ENCODE measurements around the gene POU3F3. TPM values are rescaled to one million over a fixed set of nuclear protein-coding genes. Genes with fewer than 3 reads are reported as not detected.

POU3F3 gene
- total and polyA plus RNA-seq, 3 donors from 2014 or later, result 0.71 to 1.7 (median 0.96) TPM

DNA sequence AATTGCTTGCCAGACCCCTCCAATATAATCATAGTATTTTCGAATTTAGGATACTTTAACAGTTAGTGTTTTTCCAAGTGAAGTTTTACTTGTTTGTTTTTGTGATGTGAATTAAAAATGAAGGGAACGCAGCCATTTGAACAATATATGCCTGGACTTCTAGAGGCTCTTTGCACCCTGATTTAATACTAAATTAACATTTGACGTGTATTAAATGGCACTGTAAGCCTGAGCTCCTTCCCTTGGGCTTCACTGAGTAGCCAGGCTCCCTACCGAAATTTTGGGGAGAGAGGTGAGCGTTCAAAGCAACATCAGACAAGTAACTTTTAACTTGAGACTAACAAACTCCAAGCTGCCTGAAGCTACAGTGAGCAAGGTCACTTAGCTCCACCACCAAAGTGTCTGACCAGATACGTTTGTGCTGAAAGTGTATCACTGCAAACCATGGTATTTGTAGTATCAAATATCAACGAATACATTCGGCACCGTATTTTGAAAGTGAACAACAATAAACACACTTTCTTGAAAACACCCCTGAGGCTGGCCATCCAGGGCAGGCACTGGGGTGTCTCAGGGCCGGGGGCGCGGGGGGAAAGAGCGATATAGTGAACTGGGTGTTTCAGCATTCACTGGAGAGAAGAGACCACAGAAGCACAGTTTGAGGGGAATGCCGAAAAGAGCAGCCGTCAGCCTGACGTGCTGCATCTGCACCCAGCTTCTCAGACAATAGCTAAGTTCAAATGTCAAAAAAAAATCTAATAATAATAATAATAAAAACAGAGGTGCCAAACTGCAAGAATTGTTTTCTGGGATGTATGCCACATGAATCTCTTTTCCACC, 7.7 kb upstream of the POU3F3 start:
- no peak overlapping the region for H3K4me3 ChIP-seq

DNA sequence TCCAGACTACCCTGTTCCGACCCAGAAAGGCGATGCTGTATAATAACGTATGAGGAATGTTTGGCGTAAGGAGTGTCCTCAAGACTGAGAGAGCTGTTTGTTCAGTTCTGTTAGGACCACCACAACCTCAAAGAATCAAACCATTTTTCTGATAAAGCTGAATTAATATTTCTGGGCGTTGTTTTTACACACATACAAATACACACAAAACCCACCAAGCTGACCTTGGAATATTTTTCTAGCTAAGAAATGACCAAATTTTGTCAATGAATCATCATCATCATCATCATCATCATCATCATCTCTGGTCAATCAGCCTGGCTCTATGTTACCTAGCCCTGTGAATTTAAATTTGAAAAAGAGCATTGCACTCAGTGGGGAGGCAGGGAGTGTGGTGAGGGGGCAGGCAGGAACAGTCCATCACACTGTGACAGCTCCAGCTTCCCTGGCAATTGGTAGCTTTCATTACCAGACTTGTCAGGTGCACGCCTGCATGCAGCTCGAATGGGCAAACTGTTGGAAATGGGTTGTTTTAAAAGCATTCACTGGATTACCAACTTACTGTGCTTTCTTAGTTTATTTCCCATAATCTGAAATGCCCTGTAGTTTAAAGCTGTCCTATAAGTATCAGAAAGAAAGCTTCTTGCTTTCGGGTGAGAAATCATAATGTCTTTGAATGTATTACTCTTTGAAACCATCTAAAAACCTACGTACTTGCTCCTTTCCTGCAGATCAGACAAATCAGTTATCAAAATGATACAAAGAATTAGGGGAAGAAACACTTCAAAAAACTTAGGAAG, 6.9 kb upstream of the POU3F3 start:
- no peaks in the 10 kb centered on the region for H3K4me1 ChIP-seq
- H3K36me3 ChIP-seq (ENCODE audit: low read depth, missing control alignments), result no peaks in the 10 kb centered on the region
- no peak for DNase-seq
- no peaks in the 10 kb centered on the region for H3K27me3 ChIP-seq
- H3K4me3 ChIP-seq, result no peak overlapping the region
- intact Hi-C loops (cut with DNase I; ENCODE audit: low total_unique reads), result no loop called here
- 25 to 35% methylated on average over 9 of the region's 9 CpGs for WGBS, 2 donors
- TF ChIP-seq POLR2A (IDR thresholded peaks at IDR 0.05) (no peak), CTCF (IDR thresholded peaks at IDR 0.05) (no peak)
- H3K9me3 ChIP-seq, result no peaks in the 10 kb centered on the region
- no peak overlapping the region for H3K27ac ChIP-seq

More for the DNA sequence above, 7.7 kb upstream of the POU3F3 start:
- Histone ChIP-seq H3K27ac (no peak overlapping the region), H3K36me3 (ENCODE audit: low read depth, missing control alignments) (no peaks in the 10 kb centered on the region), H3K27me3 (no peaks in the 10 kb centered on the region), H3K4me1 (no peaks in the 10 kb centered on the region), H3K9me3 (no peaks in the 10 kb centered on the region)
- intact Hi-C loops (cut with DNase I; ENCODE audit: low total_unique reads), result no loop called here
- DNase-seq, result no peak
- WGBS, 2 donors, result 10% methylated on average over 16 of the region's 16 CpGs
- TF ChIP-seq POLR2A (IDR thresholded peaks at IDR 0.05), result no peak
- TF ChIP-seq CTCF (IDR thresholded peaks at IDR 0.05), result no peak

- Histone ChIP-seq H3K36me3 (ENCODE audit: low read depth, missing control alignments) (no peaks in the 10 kb centered on the region), H3K4me1 (no peaks in the 10 kb centered on the region), H3K4me3 (no peak overlapping the region), H3K9me3 (no peaks in the 10 kb centered on the region), H3K27me3 (no peaks in the 10 kb centered on the region), H3K27ac (no peak overlapping the region)
- TF ChIP-seq POLR2A (IDR thresholded peaks at IDR 0.05) (no peak), CTCF (IDR thresholded peaks at IDR 0.05) (no peak)
- 28 to 45% methylated on average over 5 of the region's 5 CpGs for WGBS, 2 donors
- intact Hi-C loops (cut with DNase I; ENCODE audit: low total_unique reads), result no loop called here
- no peak for DNase-seq
Observed at GRCh38 chr2:104847586-104848160, 6.2 kb upstream of the POU3F3 start.

- 31 to 46% methylated on average over 4 of the region's 4 CpGs for WGBS, 2 donors
- Histone ChIP-seq H3K27ac (no peak overlapping the region), H3K4me1 (no peaks in the 10 kb centered on the region), H3K9me3 (no peaks in the 10 kb centered on the region), H3K36me3 (ENCODE audit: low read depth, missing control alignments) (no peaks in the 10 kb centered on the region), H3K4me3 (no peak overlapping the region), H3K27me3 (no peaks in the 10 kb centered on the region)
- intact Hi-C loops (cut with DNase I; ENCODE audit: low total_unique reads), result no loop called here
- TF ChIP-seq CTCF (IDR thresholded peaks at IDR 0.05) (no peak), POLR2A (IDR thresholded peaks at IDR 0.05) (no peak)
- DNase-seq, result no peak
Observed at GRCh38 chr2:104848526-104848925, 5.4 kb upstream of the POU3F3 start.
